OCI-LY3 (cell line): ENCODE measurements around the gene IDH2.

Experiments
- H2AFZ ChIP-seq: fragments of 200-600, 300-600 bp; shearing (Covaris generic); 2 replicates; pipeline ENCODE4 v1.6.0; 2014; ENCODE audit warnings: antibody characterized with exemption, low read depth, low read length
- H3K27ac ChIP-seq: fragments of 200-600, 300-600 bp; sonication (generic); 2 replicates; pipeline ENCODE4 v1.5.1; 2014; ENCODE audit warnings: mild to moderate bottlenecking, low read length, moderate library complexity, mixed read lengths
- H3K27me3 ChIP-seq: fragments of 200-600, 300-600 bp; sonication (generic); 2 replicates; pipeline ENCODE4 v1.6.1; 2014; ENCODE audit warnings: low read depth, low read length, mixed read lengths
- H3K36me3 ChIP-seq: fragments of 200-600, 300-600 bp; sonication (generic); replicated peaks from 2 replicates; pipeline ENCODE3; 2014; ENCODE audit warnings: low read depth, low read length, mixed read lengths
- H3K4me1 ChIP-seq: fragments of 300-600, 200-600 bp; sonication (generic); 2 replicates; pipeline ENCODE4 v1.6.1; 2014; ENCODE audit warnings: low read length, mixed read lengths
- H3K4me2 ChIP-seq: fragments of 200-600, 300-600 bp; sonication (generic); 2 replicates; pipeline ENCODE4 v1.6.1; 2014; ENCODE audit warnings: low read length, mixed read lengths
- H3K4me3 ChIP-seq: fragments of 300-600, 200-600 bp; sonication (generic); 2 replicates; pipeline ENCODE4 v1.5.1; 2014; ENCODE audit warnings: antibody characterized with exemption, mild to moderate bottlenecking, low read length, moderate library complexity
- H3K79me2 ChIP-seq: fragments of 300-600, 200-600 bp; shearing (Covaris generic); 2 replicates; pipeline ENCODE4 v1.6.1; 2014; ENCODE audit warnings: mild to moderate bottlenecking, low read length, mixed read lengths
- H3K9ac ChIP-seq: fragments of 300-600, 200-600 bp; shearing (Covaris generic); 2 replicates; pipeline ENCODE4 v1.6.0; 2014; ENCODE audit warnings: mild to moderate bottlenecking, low read length, moderate library complexity
- H3K9me3 ChIP-seq: fragments of 200-600, 300-600 bp; shearing (Covaris generic); 2 replicates; pipeline ENCODE4 v1.6.1; 2014; ENCODE audit warnings: low read length, mixed read lengths; ENCODE audit not compliant: insufficient read depth
- H4K20me1 ChIP-seq: fragments of 200-600, 300-600 bp; sonication (generic); 2 replicates; pipeline ENCODE4 v1.6.1; 2016; ENCODE audit warnings: low read length, mixed read lengths; ENCODE audit not compliant: insufficient read depth
- CTCF ChIP-seq: fragments of 200-600, 300-600 bp; sonication (generic); IDR thresholded peaks from 2 replicates; pipeline ENCODE4 v1.5.1; 2014; ENCODE audit warnings: antibody characterized with exemption, low read length, low read depth
- EZH2phosphoT487 ChIP-seq: fragments of 200-600 bp; shearing (Covaris generic); IDR thresholded peaks from 2 replicates; pipeline ENCODE4 v1.6.1; 2018; ENCODE audit warnings: antibody characterized with exemption, mixed run types, low read depth

IDH2 gene

DNA sequence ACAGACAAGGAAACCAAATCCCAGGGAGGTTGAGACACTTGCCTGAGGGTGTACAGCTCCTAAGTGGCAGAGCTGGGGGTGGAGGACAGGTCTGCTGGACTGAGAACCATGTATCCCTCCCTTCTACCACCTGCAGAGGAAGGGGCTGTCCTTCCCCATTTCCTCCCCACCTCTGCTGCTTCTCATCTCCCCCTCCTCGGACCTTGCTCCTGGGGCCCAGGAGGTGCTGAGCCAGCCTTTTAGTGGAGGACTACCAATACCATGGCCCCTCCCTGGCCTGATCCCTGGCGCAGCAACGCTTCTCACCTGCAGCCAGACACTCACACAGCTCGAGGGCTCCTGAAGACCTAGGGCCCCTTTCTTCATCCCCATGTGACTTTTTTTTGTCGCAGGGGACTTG lies 50.4 kb downstream of the IDH2 start:
- H3K79me2 ChIP-seq = peaks cover 92% of the 10 kb centered on the region
- no peaks in the 10 kb centered on the region for H4K20me1 ChIP-seq
- H3K4me3 ChIP-seq = no peak overlapping the region
- H2AFZ ChIP-seq = no peak overlapping the region
- H3K9ac ChIP-seq = no peak overlapping the region
- no peak overlapping the region for H3K4me2 ChIP-seq
- peak overlapping the region; percentile 33; the same call in 1 of the 2 replicates for H3K27ac ChIP-seq
- H3K4me1 ChIP-seq = peaks cover 80% of the 10 kb centered on the region
- no peak for TF ChIP-seq CTCF
- no peak for TF ChIP-seq EZH2phosphoT487
- H3K27me3 ChIP-seq = no peaks in the 10 kb centered on the region
- H3K36me3 ChIP-seq = peaks cover 23% of the 10 kb centered on the region
- no peaks in the 10 kb centered on the region for H3K9me3 ChIP-seq

- Histone ChIP-seq H3K4me3 (no peak overlapping the region), H3K9me3 (no peaks in the 10 kb centered on the region), H3K79me2 (peaks cover 92% of the 10 kb centered on the region), H2AFZ (no peak overlapping the region), H3K36me3 (peaks cover 22% of the 10 kb centered on the region), H3K4me2 (no peak overlapping the region), H3K9ac (no peak overlapping the region), H3K4me1 (peaks cover 84% of the 10 kb centered on the region), H4K20me1 (no peaks in the 10 kb centered on the region), H3K27me3 (no peaks in the 10 kb centered on the region), H3K27ac (peak overlapping the region; percentile 95; the same call in 1 of the 2 replicates)
- TF ChIP-seq CTCF (no peak), EZH2phosphoT487 (no peak)
Observed at GRCh38 chr15:90049666-90050604, 52.3 kb downstream of the IDH2 start.

GRCh38 chr15:90049030-90049429 lies 53.2 kb downstream of the IDH2 start:
- H3K27me3 ChIP-seq = no peaks in the 10 kb centered on the region
- TF ChIP-seq EZH2phosphoT487 (no peak), CTCF (no peak)
- H3K79me2 ChIP-seq = peaks cover 92% of the 10 kb centered on the region
- no peak overlapping the region for H3K4me2 ChIP-seq
- H4K20me1 ChIP-seq = no peaks in the 10 kb centered on the region
- H3K9ac ChIP-seq = no peak overlapping the region
- no peaks in the 10 kb centered on the region for H3K9me3 ChIP-seq
- peak overlapping the region; percentile 95 for H3K27ac ChIP-seq
- peaks cover 84% of the 10 kb centered on the region for H3K4me1 ChIP-seq
- peaks cover 29% of the 10 kb centered on the region for H3K36me3 ChIP-seq
- no peak overlapping the region for H2AFZ ChIP-seq
- no peak overlapping the region for H3K4me3 ChIP-seq

- peaks cover 91% of the 10 kb centered on the region for H3K79me2 ChIP-seq
- TF ChIP-seq EZH2phosphoT487 (no peak), CTCF (no peak)
- H3K27me3 ChIP-seq = no peaks in the 10 kb centered on the region
- peak overlapping the region; percentile 71 for H3K4me2 ChIP-seq
- peak overlapping the region; percentile 82 for H3K9ac ChIP-seq
- H3K36me3 ChIP-seq = peaks cover 31% of the 10 kb centered on the region
- no peak overlapping the region for H2AFZ ChIP-seq
- H3K9me3 ChIP-seq = no peaks in the 10 kb centered on the region
- H3K27ac ChIP-seq = peak overlapping the region; percentile 95
- no peak overlapping the region for H3K4me3 ChIP-seq
- peaks cover 84% of the 10 kb centered on the region for H3K4me1 ChIP-seq
- no peaks in the 10 kb centered on the region for H4K20me1 ChIP-seq
Observed at GRCh38 chr15:90047956-90048575, 54.2 kb downstream of the IDH2 start.
